ENCODE results near the gene MPST. TPM values are rescaled to one million over a fixed set of nuclear protein-coding genes. Genes with fewer than 3 reads are reported as not detected.

The MPST gene
- polyA plus RNA-seq, 1 donor (not counting 4 experiments of a cell fraction or from before 2014, with no cell fraction given) = 23.5 TPM

GRCh38 chr22:37067428-37067827 lies 47.9 kb downstream of the MPST start:
- H3K4me2 ChIP-seq (ENCODE audit: control insufficient read depth, extremely low read depth, insufficient read depth, low read depth, low read length) = no peak overlapping the region
- H3K9me1 ChIP-seq (ENCODE audit: control insufficient read depth, extremely low read depth, insufficient read depth, low read length) = no peaks in the 10 kb centered on the region
- no peak overlapping the region for H3K4me3 ChIP-seq (ENCODE audit: control insufficient read depth in 2 of 3, extremely low read depth in 1 of 3, insufficient read depth in 2 of 3, low read depth in 1 of 3, low read length in 3 of 3)
- peaks cover 11% of the 10 kb centered on the region for H3K27me3 ChIP-seq (ENCODE audit: control insufficient read depth, extremely low read depth, insufficient read depth, low read length)
- no peaks in the 10 kb centered on the region for H4K20me1 ChIP-seq (ENCODE audit: control insufficient read depth, extremely low read depth, insufficient read depth, low read length)
- no peak overlapping the region for H3K27ac ChIP-seq (ENCODE audit: control insufficient read depth, insufficient read depth, low read length)
- no peaks in the 10 kb centered on the region for H3K36me3 ChIP-seq (ENCODE audit: control insufficient read depth in 2 of 2, extremely low read depth in 1 of 2, insufficient read depth in 2 of 2, low read length in 2 of 2)
- H2AFZ ChIP-seq (ENCODE audit: control insufficient read depth, low read length) = no peak overlapping the region
- DNase-seq (ENCODE audit: low read depth, low spot score) (no peak), FAIRE-seq (no peak)
- no peaks in the 10 kb centered on the region for H3K9me3 ChIP-seq (ENCODE audit: control insufficient read depth, low read depth, low read length)
- no peaks in the 10 kb centered on the region for H3K4me1 ChIP-seq (ENCODE audit: control insufficient read depth, extremely low read depth, insufficient read depth, low read length)
- H3K9ac ChIP-seq (ENCODE audit: control insufficient read depth, extremely low read depth, insufficient read depth, low read length) = no peak overlapping the region
- TF ChIP-seq EZH2 (IDR thresholded peaks at IDR 0.05; ENCODE audit: low read length) (no peak), CTCF (optimal IDR thresholded peaks at IDR 0.05 in 1 of 3, IDR thresholded peaks at IDR 0.05 in 1 of 3, conservative IDR thresholded peaks at IDR 0.05 in 1 of 3; ENCODE audit: extremely low read depth in 1 of 3, insufficient read depth in 2 of 3, low read length in 3 of 3) (no peak)
- dilution Hi-C loops (cut with MboI; ENCODE audit: extremely low pct_ligation_motif_present, low sequenced_read_pairs) = no loop called here
- H3K79me2 ChIP-seq (ENCODE audit: control insufficient read depth, insufficient read depth, low read length) = no peaks in the 10 kb centered on the region

- Histone ChIP-seq H3K36me3 (ENCODE audit: control insufficient read depth in 2 of 2, extremely low read depth in 1 of 2, insufficient read depth in 2 of 2, low read length in 2 of 2) (no peaks in the 10 kb centered on the region), H3K4me3 (ENCODE audit: control insufficient read depth in 2 of 3, extremely low read depth in 1 of 3, insufficient read depth in 2 of 3, low read depth in 1 of 3, low read length in 3 of 3) (no peak overlapping the region), H3K27ac (ENCODE audit: control insufficient read depth, insufficient read depth, low read length) (no peak overlapping the region), H3K27me3 (ENCODE audit: control insufficient read depth, extremely low read depth, insufficient read depth, low read length) (peaks cover 11% of the 10 kb centered on the region), H3K9me1 (ENCODE audit: control insufficient read depth, extremely low read depth, insufficient read depth, low read length) (no peaks in the 10 kb centered on the region), H2AFZ (ENCODE audit: control insufficient read depth, low read length) (no peak overlapping the region), H3K9me3 (ENCODE audit: control insufficient read depth, low read depth, low read length) (no peaks in the 10 kb centered on the region), H4K20me1 (ENCODE audit: control insufficient read depth, extremely low read depth, insufficient read depth, low read length) (no peaks in the 10 kb centered on the region), H3K4me2 (ENCODE audit: control insufficient read depth, extremely low read depth, insufficient read depth, low read depth, low read length) (no peak overlapping the region), H3K79me2 (ENCODE audit: control insufficient read depth, insufficient read depth, low read length) (no peaks in the 10 kb centered on the region), H3K4me1 (ENCODE audit: control insufficient read depth, extremely low read depth, insufficient read depth, low read length) (no peaks in the 10 kb centered on the region), H3K9ac (ENCODE audit: control insufficient read depth, extremely low read depth, insufficient read depth, low read length) (no peak overlapping the region)
- dilution Hi-C loops (cut with MboI; ENCODE audit: extremely low pct_ligation_motif_present, low sequenced_read_pairs) = no loop called here
- no peak for DNase-seq (ENCODE audit: low read depth, low spot score)
- no peak for FAIRE-seq
- TF ChIP-seq EZH2 (IDR thresholded peaks at IDR 0.05; ENCODE audit: low read length) = no peak
- no peak for TF ChIP-seq CTCF (optimal IDR thresholded peaks at IDR 0.05 in 1 of 3, IDR thresholded peaks at IDR 0.05 in 1 of 3, conservative IDR thresholded peaks at IDR 0.05 in 1 of 3; ENCODE audit: extremely low read depth in 1 of 3, insufficient read depth in 2 of 3, low read length in 3 of 3)
Observed at GRCh38 chr22:37068859-37069258, 49.3 kb downstream of the MPST start.

All from keratinocyte (primary cell).